ENCODE data around the gene MROH8. TPM values are rescaled to one million over a fixed set of nuclear protein-coding genes. Genes with fewer than 3 reads are reported as not detected.

The MROH8 gene
- polyA plus RNA-seq, 1 donor (not counting 4 experiments of a cell fraction or from before 2014, with no cell fraction given) = 0.39 TPM

DNA sequence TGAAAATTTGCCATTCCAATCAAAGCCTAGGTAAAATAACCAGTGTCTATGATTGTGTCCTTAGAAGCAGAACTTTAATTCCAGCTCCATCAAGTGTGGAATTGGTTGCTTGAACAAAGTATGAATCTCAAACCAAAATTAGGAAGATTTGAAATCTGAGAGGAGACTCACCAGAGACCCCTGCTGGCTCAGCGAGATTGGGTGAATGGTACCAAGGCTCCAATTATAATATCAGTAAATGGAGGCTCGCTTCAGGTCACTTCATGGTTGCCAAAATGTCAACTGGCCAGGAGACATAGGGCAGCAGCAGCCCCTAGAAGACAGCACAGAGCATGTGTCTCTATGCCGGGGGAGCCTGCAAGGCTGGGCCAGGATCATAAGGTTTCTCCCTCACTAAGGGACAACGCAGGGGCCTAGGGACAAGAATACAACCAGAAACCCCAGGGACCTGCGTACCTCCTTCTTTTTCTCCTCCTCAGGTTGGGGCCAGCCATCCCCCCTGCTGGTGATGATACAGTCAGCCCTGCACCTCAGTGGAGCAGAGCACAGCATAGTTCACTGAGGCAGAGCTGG is 97.5 kb downstream of the MROH8 start:
- FAIRE-seq = no peak
- H3K4me3 ChIP-seq (ENCODE audit: control insufficient read depth in 2 of 3, extremely low read depth in 1 of 3, insufficient read depth in 2 of 3, low read depth in 1 of 3, low read length in 3 of 3) = no peak overlapping the region
- dilution Hi-C loops (cut with MboI; ENCODE audit: extremely low pct_ligation_motif_present, low sequenced_read_pairs) = no loop called here

DNA sequence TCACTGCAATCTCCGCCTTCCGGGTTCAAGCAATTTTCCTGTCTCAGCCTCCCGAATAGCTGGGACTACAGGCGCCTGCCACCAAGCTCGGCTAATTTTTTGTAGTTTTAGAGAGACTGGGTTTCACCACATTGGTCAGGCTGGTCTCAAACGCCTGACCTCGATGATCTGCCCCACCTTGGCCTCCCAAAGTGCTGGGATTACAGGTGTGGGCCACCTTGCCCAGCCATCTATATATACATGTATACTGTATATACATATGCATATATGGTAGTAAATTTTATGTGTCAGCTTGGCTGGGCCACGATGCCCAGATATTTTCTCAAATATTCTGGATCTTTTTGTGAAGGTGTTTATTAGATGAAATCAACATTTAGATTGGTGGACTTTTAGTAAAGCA is 102.3 kb downstream of the MROH8 start:
- H3K9me3 ChIP-seq (ENCODE audit: control insufficient read depth, low read depth, low read length) = no peaks in the 10 kb centered on the region
- H3K9ac ChIP-seq (ENCODE audit: control insufficient read depth, extremely low read depth, insufficient read depth, low read length) = no peak overlapping the region
- H3K27ac ChIP-seq (ENCODE audit: control insufficient read depth, insufficient read depth, low read length) = no peak overlapping the region
- H3K4me2 ChIP-seq (ENCODE audit: control insufficient read depth, extremely low read depth, insufficient read depth, low read depth, low read length) = no peak overlapping the region
- no peak overlapping the region for H2AFZ ChIP-seq (ENCODE audit: control insufficient read depth, low read length)
- H3K9me1 ChIP-seq (ENCODE audit: control insufficient read depth, extremely low read depth, insufficient read depth, low read length) = no peaks in the 10 kb centered on the region
- TF ChIP-seq EZH2 (IDR thresholded peaks at IDR 0.05; ENCODE audit: low read length) = no peak
- peaks cover 12% of the 10 kb centered on the region for H3K79me2 ChIP-seq (ENCODE audit: control insufficient read depth, insufficient read depth, low read length)
- no peaks in the 10 kb centered on the region for H3K36me3 ChIP-seq (ENCODE audit: control insufficient read depth in 2 of 2, extremely low read depth in 1 of 2, insufficient read depth in 2 of 2, low read length in 2 of 2)
- dilution Hi-C loops (cut with MboI; ENCODE audit: extremely low pct_ligation_motif_present, low sequenced_read_pairs) = no loop called here
- no peaks in the 10 kb centered on the region for H3K27me3 ChIP-seq (ENCODE audit: control insufficient read depth, extremely low read depth, insufficient read depth, low read length)
- FAIRE-seq (no peak), DNase-seq (ENCODE audit: low read depth, low spot score) (no peak)
- H3K4me1 ChIP-seq (ENCODE audit: control insufficient read depth, extremely low read depth, insufficient read depth, low read length) = no peaks in the 10 kb centered on the region
- no peak overlapping the region for H3K4me3 ChIP-seq (ENCODE audit: control insufficient read depth in 2 of 3, extremely low read depth in 1 of 3, insufficient read depth in 2 of 3, low read depth in 1 of 3, low read length in 3 of 3)
- no peaks in the 10 kb centered on the region for H4K20me1 ChIP-seq (ENCODE audit: control insufficient read depth, extremely low read depth, insufficient read depth, low read length)

More for the DNA sequence above, 97.5 kb downstream of the MROH8 start:
- H4K20me1 ChIP-seq (ENCODE audit: control insufficient read depth, extremely low read depth, insufficient read depth, low read length) = no peaks in the 10 kb centered on the region
- DNase-seq (ENCODE audit: low read depth, low spot score) = no peak
- no peaks in the 10 kb centered on the region for H3K36me3 ChIP-seq (ENCODE audit: control insufficient read depth in 2 of 2, extremely low read depth in 1 of 2, insufficient read depth in 2 of 2, low read length in 2 of 2)
- no peaks in the 10 kb centered on the region for H3K9me3 ChIP-seq (ENCODE audit: control insufficient read depth, low read depth, low read length)
- H3K9me1 ChIP-seq (ENCODE audit: control insufficient read depth, extremely low read depth, insufficient read depth, low read length) = no peaks in the 10 kb centered on the region
- H3K27me3 ChIP-seq (ENCODE audit: control insufficient read depth, extremely low read depth, insufficient read depth, low read length) = no peaks in the 10 kb centered on the region
- TF ChIP-seq EZH2 (IDR thresholded peaks at IDR 0.05; ENCODE audit: low read length) = no peak
- TF ChIP-seq, protein P1, sequence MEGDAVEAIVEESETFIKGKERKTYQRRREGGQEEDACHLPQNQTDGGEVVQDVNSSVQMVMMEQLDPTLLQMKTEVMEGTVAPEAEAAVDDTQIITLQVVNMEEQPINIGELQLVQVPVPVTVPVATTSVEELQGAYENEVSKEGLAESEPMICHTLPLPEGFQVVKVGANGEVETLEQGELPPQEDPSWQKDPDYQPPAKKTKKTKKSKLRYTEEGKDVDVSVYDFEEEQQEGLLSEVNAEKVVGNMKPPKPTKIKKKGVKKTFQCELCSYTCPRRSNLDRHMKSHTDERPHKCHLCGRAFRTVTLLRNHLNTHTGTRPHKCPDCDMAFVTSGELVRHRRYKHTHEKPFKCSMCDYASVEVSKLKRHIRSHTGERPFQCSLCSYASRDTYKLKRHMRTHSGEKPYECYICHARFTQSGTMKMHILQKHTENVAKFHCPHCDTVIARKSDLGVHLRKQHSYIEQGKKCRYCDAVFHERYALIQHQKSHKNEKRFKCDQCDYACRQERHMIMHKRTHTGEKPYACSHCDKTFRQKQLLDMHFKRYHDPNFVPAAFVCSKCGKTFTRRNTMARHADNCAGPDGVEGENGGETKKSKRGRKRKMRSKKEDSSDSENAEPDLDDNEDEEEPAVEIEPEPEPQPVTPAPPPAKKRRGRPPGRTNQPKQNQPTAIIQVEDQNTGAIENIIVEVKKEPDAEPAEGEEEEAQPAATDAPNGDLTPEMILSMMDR (optimal IDR thresholded peaks at IDR 0.05 in 1 of 3, IDR thresholded peaks at IDR 0.05 in 1 of 3, conservative IDR thresholded peaks at IDR 0.05 in 1 of 3; ENCODE audit: extremely low read depth in 1 of 3, insufficient read depth in 2 of 3, low read length in 3 of 3) = peak; percentile 12 to 25 (median 14)
- H2AFZ ChIP-seq (ENCODE audit: control insufficient read depth, low read length) = no peak overlapping the region
- H3K4me1 ChIP-seq (ENCODE audit: control insufficient read depth, extremely low read depth, insufficient read depth, low read length) = no peaks in the 10 kb centered on the region
- peaks cover 6% of the 10 kb centered on the region for H3K79me2 ChIP-seq (ENCODE audit: control insufficient read depth, insufficient read depth, low read length)
- no peak overlapping the region for H3K4me2 ChIP-seq (ENCODE audit: control insufficient read depth, extremely low read depth, insufficient read depth, low read depth, low read length)
- no peak overlapping the region for H3K9ac ChIP-seq (ENCODE audit: control insufficient read depth, extremely low read depth, insufficient read depth, low read length)
- no peak overlapping the region for H3K27ac ChIP-seq (ENCODE audit: control insufficient read depth, insufficient read depth, low read length)

Measured in keratinocyte (primary cell).